ENCODE measurements around the gene PPM1N. TPM values are rescaled to one million over a fixed set of nuclear protein-coding genes. Genes with fewer than 3 reads are reported as not detected.

The PPM1N gene
- total RNA-seq, 2 donors from 2014 or later, result 0.47 to 1.0 TPM

Other genes with a start within 250 kb of the PPM1N start
- gene MARK4, start 247.2 kb upstream of the PPM1N start, total RNA-seq, result 10 to 100 TPM; 30.2 to 38.8 TPM
- gene CKM, start 175.6 kb upstream of the PPM1N start, total RNA-seq, result 1,000 to 10,000 TPM; 3,072 to 3,213 TPM
- gene KLC3, start 157.7 kb upstream of the PPM1N start, total RNA-seq, result under 1 TPM; 0.21 to 0.24 TPM
- gene ERCC2, start 127.9 kb upstream of the PPM1N start, total RNA-seq, result 10 to 100 TPM; 12.7 to 13.0 TPM
- gene PPP1R13L, start 93.4 kb upstream of the PPM1N start, total RNA-seq, result 100 to 1,000 TPM; 123 to 143 TPM
- gene POLR1G, start 91.8 kb upstream of the PPM1N start, total RNA-seq, result 1 to 10 TPM; 4.6 to 5.5 TPM
- 100 to 1,000 TPM; 105 to 140 TPM for gene ERCC1, start 74.5 kb upstream of the PPM1N start, total RNA-seq
- gene FOSB, start 30.4 kb upstream of the PPM1N start, total RNA-seq, result 1 to 10 TPM; 1.5 to 5.5 TPM
- gene RTN2, start 1.4 kb upstream of the PPM1N start, total RNA-seq, result 10 to 100 TPM; 13.0 to 16.3 TPM
- 10 to 100 TPM; 48.4 to 91.7 TPM for gene VASP, start 9.0 kb downstream of the PPM1N start, total RNA-seq
- 10 to 100 TPM; 19.1 to 27.1 TPM for gene OPA3, start 86.4 kb downstream of the PPM1N start, total RNA-seq
- 10 to 100 TPM in 1 of 2 donors, 1 to 10 TPM in 1; 5.2 to 17.7 TPM for gene GPR4, start 103.8 kb downstream of the PPM1N start, total RNA-seq
- gene EML2, start 141.0 kb downstream of the PPM1N start, total RNA-seq, result 10 to 100 TPM; 30.1 to 34.8 TPM
- gene GIPR, start 169.8 kb downstream of the PPM1N start, total RNA-seq, result 10 to 100 TPM in 1 of 2 donors, 1 to 10 TPM in 1; 7.2 to 11.0 TPM
- gene SNRPD2, start 193.5 kb downstream of the PPM1N start, total RNA-seq, result 100 to 1,000 TPM; 251 to 270 TPM
- gene QPCTL, start 194.2 kb downstream of the PPM1N start, total RNA-seq, result 1 to 10 TPM; 2.9 to 3.2 TPM
- gene FBXO46, start 232.5 kb downstream of the PPM1N start, total RNA-seq, result 10 to 100 TPM in 1 of 2 donors, 1 to 10 TPM in 1; 9.6 to 10.8 TPM
- under 1 TPM; 0.21 to 0.24 TPM for gene MEIOSIN, start 235.0 kb downstream of the PPM1N start, total RNA-seq

Measured in left cardiac atrium (tissue), 2 donors.